ENCODE data around the gene AGK.

GRCh38 chr7:141593134-141593533, 41.9 kb downstream of the AGK start:
- no peak for TF ChIP-seq CTCF (IDR thresholded peaks at IDR 0.05)
- TF ChIP-seq REST (IDR thresholded peaks at IDR 0.05; ENCODE audit: insufficient read depth in 1 of 2, low read depth in 2 of 2, low read length in 1 of 2), result no peak

Data from Panc1 (cell line).